Tibial artery (tissue), 4 donors: Measurements from ENCODE around the gene MYO6.

Experiments used
- DNase-seq, 2 donors: peaks; one replicate each; pipeline ENCODE4 v3.0.0-alpha.2; 2019
- H3K27ac ChIP-seq, 2 donors: fragments of 200-600 bp; sonication (generic) in 1 of 2; 1 replicate in 1 of 2; 2 replicates in 1 of 2; pipeline ENCODE4 v1.5.1; 2018 to 2019; ENCODE audit warnings: mild to moderate bottlenecking in 1 of 2
- H3K27me3 ChIP-seq, 2 donors: fragments of 200-600 bp; sonication (generic) in 1 of 2; one replicate each; pipeline versions ENCODE4 v1.5.1 to v1.6.0; 2016 to 2019
- H3K36me3 ChIP-seq, 3 donors: fragments of 200-600 bp; sonication (generic) in 2 of 3; one replicate each; pipeline ENCODE4 v1.5.1; 2016 to 2019; ENCODE audit warnings: mild to moderate bottlenecking in 2 of 3
- H3K4me1 ChIP-seq, 4 donors: fragments of 200-600 bp; sonication (generic) in 2 of 4; 1 replicate in 3 of 4; 2 replicates in 1 of 4; pipeline ENCODE4 v1.5.1; 2016 to 2019
- H3K4me3 ChIP-seq, 2 donors: fragments of 200-600 bp; sonication (generic) in 1 of 2; 1 replicate in 1 of 2; 2 replicates in 1 of 2; pipeline ENCODE4 v1.5.1; 2018 to 2019; ENCODE audit warnings: mild to moderate bottlenecking in 2 of 2
- H3K9me3 ChIP-seq, 3 donors: fragments of 200-600 bp; sonication (generic) in 1 of 3; one replicate each; pipeline ENCODE4 v1.5.1; 2016 to 2019
- CTCF ChIP-seq, 2 experiments: fragments of 200-600 bp in 1 of 2; fragments of 450-650 bp in 1 of 2; IDR thresholded peaks; one replicate each; pipeline ENCODE4 v1.5.1; 2017 to 2019; ENCODE audit warnings: antibody characterized with exemption in 2 of 2, mild to moderate bottlenecking in 1 of 2, moderate library complexity in 1 of 2
- intact Hi-C: fragments of 100-400 bp; cut with DNase I; formaldehyde crosslinking; loops from one replicate; pipeline ENCODE4 v1.15.0; 2023; ENCODE audit warnings: low total_unique reads

The MYO6 gene

GRCh38 chr6:75748003-75748742, 866 bp upstream of the MYO6 start:
- peak overlapping the region; percentile 97 to 98 for H3K4me3 ChIP-seq
- intact Hi-C loops: no loop called here
- peak overlapping the region; percentile 76 to 94 for H3K27ac ChIP-seq
- TF ChIP-seq CTCF (IDR thresholded peaks at IDR 0.05): no peak
- no peaks in the 10 kb centered on the region for H3K27me3 ChIP-seq
- H3K4me1 ChIP-seq: peaks cover 0 to 23% (median 11%) of the 10 kb centered on the region in 4 donors
- no peaks in the 10 kb centered on the region for H3K36me3 ChIP-seq
- DNase-seq: no peak
- no peaks in the 10 kb centered on the region for H3K9me3 ChIP-seq

GRCh38 chr6:75751443-75751842, 2.4 kb downstream of the MYO6 start:
- Histone ChIP-seq H3K4me1 (peaks cover 0 to 32% (median 13%) of the 10 kb centered on the region in 4 donors), H3K27ac (no peak overlapping the region), H3K4me3 (no peak overlapping the region), H3K36me3 (no peaks in the 10 kb centered on the region), H3K27me3 (no peaks in the 10 kb centered on the region), H3K9me3 (no peaks in the 10 kb centered on the region)
- no peak for TF ChIP-seq CTCF (IDR thresholded peaks at IDR 0.05)
- no peak for DNase-seq
- intact Hi-C loops: no loop called here

- TF ChIP-seq CTCF (IDR thresholded peaks at IDR 0.05): no peak
- Histone ChIP-seq H3K4me3 (no peak overlapping the region), H3K9me3 (no peaks in the 10 kb centered on the region), H3K36me3 (no peaks in the 10 kb centered on the region), H3K4me1 (peaks cover 0 to 34% (median 13%) of the 10 kb centered on the region in 4 donors), H3K27me3 (no peaks in the 10 kb centered on the region), H3K27ac (no peak overlapping the region)
- no peak for DNase-seq
- intact Hi-C loops: no loop called here
Observed at GRCh38 chr6:75752365-75752764, 3.3 kb downstream of the MYO6 start.

GRCh38 chr6:75755704-75756103, 6.7 kb downstream of the MYO6 start:
- no peak for DNase-seq
- Histone ChIP-seq H3K27me3 (no peaks in the 10 kb centered on the region), H3K9me3 (no peaks in the 10 kb centered on the region), H3K27ac (no peak overlapping the region), H3K36me3 (no peaks in the 10 kb centered on the region), H3K4me3 (no peak overlapping the region), H3K4me1 (peaks cover 0 to 54% (median 6%) of the 10 kb centered on the region in 4 donors)
- intact Hi-C loops: no loop called here
- no peak for TF ChIP-seq CTCF (IDR thresholded peaks at IDR 0.05)

- intact Hi-C loops: no loop called here
- DNase-seq: no peak
Observed at GRCh38 chr6:75757295-75757694, 8.3 kb downstream of the MYO6 start.

More at GRCh38 chr6:75757295-75757694, 8.3 kb downstream of the MYO6 start:
- TF ChIP-seq CTCF (IDR thresholded peaks at IDR 0.05): no peak
- Histone ChIP-seq H3K4me3 (no peak overlapping the region), H3K9me3 (no peaks in the 10 kb centered on the region), H3K27me3 (no peaks in the 10 kb centered on the region), H3K27ac (no peak overlapping the region), H3K4me1 (peaks cover 0 to 43% (median 4%) of the 10 kb centered on the region in 4 donors), H3K36me3 (no peaks in the 10 kb centered on the region)
